Ramos (cell line): ENCODE measurements around the gene TICAM1.
"Not testable (repeated sequence)": the region's sequence is repeated elsewhere in the genome, so short reads cannot be mapped to it uniquely, and the experiment has no call there.

Experiments
- in situ Hi-C: fragments of 300-500 bp; cut with MboI; formaldehyde crosslinking; loops from one replicate; pipeline ENCODE4 v1.14.3; 2022; ENCODE audit warnings: low sequenced_read_pairs; ENCODE audit not compliant: unreplicated experiment

Gene TICAM1

GRCh38 chr19:4847190-4847973 is 15.9 kb upstream of the TICAM1 start:
- in situ Hi-C loops: no loop called here

GRCh38 chr19:4845975-4846374 is 14.5 kb upstream of the TICAM1 start:
- in situ Hi-C loops: not testable (repeated sequence)

- in situ Hi-C loops: no loop called here
These were observed 13.1 kb upstream of the TICAM1 start for GRCh38 chr19:4844348-4845179.

- in situ Hi-C loops: no loop called here
These were observed 12.1 kb upstream of the TICAM1 start for GRCh38 chr19:4843647-4843965.

- in situ Hi-C loops: no loop called here
These were observed 7.7 kb upstream of the TICAM1 start for GRCh38 chr19:4839192-4839591.

- in situ Hi-C loops: no loop called here
These were observed 1.3 kb upstream of the TICAM1 start for GRCh38 chr19:4832776-4833175.

- in situ Hi-C loops: not testable (repeated sequence)
These were observed 448 bp upstream of the TICAM1 start for GRCh38 chr19:4831979-4832340.

- in situ Hi-C loops: no loop called here
These were observed 695 bp downstream of the TICAM1 start for GRCh38 chr19:4830768-4831265.

- in situ Hi-C loops: no loop called here
These were observed 1.2 kb downstream of the TICAM1 start for GRCh38 chr19:4830332-4830731.

- in situ Hi-C loops: no loop called here
These were observed 2.4 kb downstream of the TICAM1 start for GRCh38 chr19:4829001-4829712.

- in situ Hi-C loops: no loop called here
These were observed 7.9 kb downstream of the TICAM1 start for GRCh38 chr19:4823577-4823976.

GRCh38 chr19:4822354-4822753 is 9.2 kb downstream of the TICAM1 start:
- in situ Hi-C loops: not testable (repeated sequence)

GRCh38 chr19:4821265-4821664 is 10.2 kb downstream of the TICAM1 start:
- in situ Hi-C loops: no loop called here

- in situ Hi-C loops: loop anchor here (10.0 kb wide), 1 partner anchor 97 kb away; no protein-coding TSS in a partner anchor
These were observed 13.8 kb downstream of the TICAM1 start for GRCh38 chr19:4817467-4818277.

GRCh38 chr19:4816950-4817278 is 14.6 kb downstream of the TICAM1 start:
- in situ Hi-C loops: loop anchor here (10.0 kb wide), 1 partner anchor 98 kb away; no protein-coding TSS in a partner anchor

GRCh38 chr19:4816202-4816949 is 15.1 kb downstream of the TICAM1 start:
- in situ Hi-C loops: loop anchor here (10.0 kb wide), 1 partner anchor 98 kb away; no protein-coding TSS in a partner anchor

- in situ Hi-C loops: loop anchor here (10.0 kb wide), 1 partner anchor 99 kb away; no protein-coding TSS in a partner anchor
These were observed 15.9 kb downstream of the TICAM1 start for GRCh38 chr19:4815426-4816201.
